D721Med (cell line): ENCODE measurements around the gene RNF149.

Experiments
- DNase-seq: peaks from one replicate; pipeline ENCODE4 v3.0.0; 2011; ENCODE audit warnings: low spot score; ENCODE audit not compliant: insufficient read length
- FAIRE-seq: peaks from 2 replicates; lab custom pipeline; 2011; peaks lifted over from hg19 to GRCh38; lab: Jason Lieb, UNC
- CTCF ChIP-seq: IDR thresholded peaks from 2 replicates; pipeline ENCODE4 v1.5.1; 2012; ENCODE audit warnings: mild to moderate bottlenecking, control low read depth; ENCODE audit not compliant: insufficient read depth; ENCODE audit errors: missing control alignments

Gene RNF149

GRCh38 chr2:101230541-101231001, 77.9 kb downstream of the RNF149 start:
- DNase-seq (no peak), FAIRE-seq (no peak)
- TF ChIP-seq CTCF: no peak
